ENCODE measurements around the gene FER. TPM values are rescaled to one million over a fixed set of nuclear protein-coding genes. Genes with fewer than 3 reads are reported as not detected.

FER gene
- total and polyA plus RNA-seq, 2 of the 8 experiments (the other 6 are each of a cell fraction or from before 2014, with no cell fraction given): 1.3 to 15.8 TPM

DNA sequence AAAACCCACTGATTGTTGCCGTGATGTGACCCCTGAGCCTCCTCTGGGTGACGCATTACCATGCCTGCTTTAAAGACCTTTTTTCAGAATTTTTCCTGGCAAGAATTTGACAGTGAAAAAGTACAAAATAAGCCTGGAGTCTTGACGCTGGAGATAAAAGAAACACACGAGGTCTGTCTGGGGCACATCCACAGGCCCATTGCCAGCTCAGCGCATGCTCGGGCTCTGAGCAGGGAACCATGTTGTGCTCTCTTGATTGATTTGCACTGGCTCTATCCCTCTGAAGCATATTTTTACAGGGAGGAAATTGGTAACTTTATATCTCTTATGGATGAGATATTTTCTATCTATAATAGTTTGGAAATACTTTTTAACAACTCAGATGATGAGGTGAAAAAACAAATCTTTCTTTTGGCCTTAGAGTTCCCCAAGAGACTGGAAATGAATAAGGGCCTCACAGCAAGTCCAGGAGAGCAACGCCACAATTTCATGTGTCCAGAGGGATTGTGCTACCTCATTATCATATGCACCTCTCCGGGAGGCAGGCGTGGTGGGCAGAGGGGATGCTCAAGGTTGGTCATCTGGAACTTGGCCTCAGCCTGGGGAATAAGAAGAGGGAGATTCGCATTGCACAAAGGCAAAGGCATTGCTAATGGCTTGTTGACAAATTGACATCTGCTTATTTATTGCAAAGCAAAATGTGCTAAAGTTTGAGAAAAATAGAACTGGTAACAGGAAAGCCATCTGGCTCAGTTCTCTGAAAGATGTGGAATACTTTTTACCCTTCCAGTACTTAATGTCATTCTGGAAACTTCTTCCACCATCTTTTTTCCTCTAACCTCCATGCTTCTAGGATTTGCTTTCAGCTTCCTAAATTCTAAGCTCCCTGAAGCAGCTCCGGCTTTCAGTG, 478.3 kb downstream of the FER start:
- no peak overlapping the region for H3K4ac ChIP-seq (replicated peaks; ENCODE audit: insufficient read length, low read depth, low read length)
- DNase-seq (ENCODE audit: low read depth in 1 of 2, low spot score in 2 of 2) (no peak), FAIRE-seq (no peak)
- no peaks in the 10 kb centered on the region for H4K20me1 ChIP-seq (replicated peaks in 1 of 2; ENCODE audit: control insufficient read depth in 1 of 2, insufficient read depth in 2 of 2, low read length in 2 of 2)
- H2AFZ ChIP-seq (ENCODE audit: low read length): no peak overlapping the region
- H3K9ac ChIP-seq (replicated peaks in 1 of 4; ENCODE audit: extremely low read depth in 1 of 4, low read depth in 3 of 4, low read length in 3 of 4): no peak overlapping the region
- H3K4me1 ChIP-seq (replicated peaks in 1 of 4; ENCODE audit: control insufficient read depth in 3 of 4, insufficient read depth in 4 of 4, low read length in 3 of 4): no peaks in the 10 kb centered on the region
- 87% methylated on average over 11 of the region's 11 CpGs; no CpG with 5 or more reads in 1 of the 2 experiments for WGBS, 2 experiments (ENCODE audit: extremely low coverage in 1 of 2, insufficient coverage in 1 of 2, insufficient read length in 1 of 2, insufficient replicate concordance in 2 of 2, low coverage in 1 of 2, low lambda C conversion rate in 2 of 2, missing lambda C conversion rate in 1 of 2)
- no peak overlapping the region for H4K8ac ChIP-seq (ENCODE audit: extremely low read depth, insufficient read depth, low read length)
- no peak overlapping the region for H3K4me3 ChIP-seq (ENCODE audit: extremely low read depth in 1 of 4, insufficient read depth in 2 of 4, low read depth in 3 of 4, low read length in 4 of 4)
- no peaks in the 10 kb centered on the region for H3K27me3 ChIP-seq (replicated peaks in 1 of 4; ENCODE audit: control insufficient read depth in 3 of 4, extremely low read depth in 1 of 4, insufficient read depth in 3 of 4, low read length in 3 of 4)
- H2BK15ac ChIP-seq (ENCODE audit: low read length): no peak overlapping the region
- 0 out of 2 replicates have a peak, but pooled peaks cover 1% of the 10 kb centered on the region for H3K23me2 ChIP-seq (ENCODE audit: low read depth, low read length)
- H3K56ac ChIP-seq (replicated peaks; ENCODE audit: insufficient read length, low read depth, low read length): no peak overlapping the region
- no peak overlapping the region for H3K23ac ChIP-seq (ENCODE audit: insufficient read length)
- H2BK20ac ChIP-seq (ENCODE audit: low read length): no peak overlapping the region
- no peak overlapping the region for H2AK5ac ChIP-seq (ENCODE audit: low read depth, low read length)
- no peak overlapping the region for H4K91ac ChIP-seq (replicated peaks; ENCODE audit: insufficient read length, low read length)
- H2BK5ac ChIP-seq (ENCODE audit: low read depth, low read length): no peak overlapping the region
- no peak overlapping the region for H2BK12ac ChIP-seq (ENCODE audit: low read depth, low read length)
- H3K14ac ChIP-seq (ENCODE audit: insufficient read length): no peak overlapping the region
- ChIA-PET POLR2A (ENCODE audit: partially characterized antibody) (no interaction called here), CTCF (ENCODE audit: partially characterized antibody) (no interaction called here)
- H2BK120ac ChIP-seq (replicated peaks; ENCODE audit: low read depth, low read length): no peak overlapping the region
- H3K79me2 ChIP-seq (ENCODE audit: control insufficient read depth in 1 of 2, insufficient read depth in 2 of 2, low read length in 2 of 2): no peaks in the 10 kb centered on the region
- no peaks in the 10 kb centered on the region for H3K79me1 ChIP-seq (ENCODE audit: low read depth, low read length)
- H3K27ac ChIP-seq (ENCODE audit: low read depth, low read length): no peak overlapping the region
- no peaks in the 10 kb centered on the region for H3K36me3 ChIP-seq (ENCODE audit: control insufficient read depth in 2 of 4, insufficient read depth in 4 of 4, low read length in 3 of 4)
- H4K5ac ChIP-seq (ENCODE audit: insufficient read length, low read depth, low read length): no peak overlapping the region
- no peaks in the 10 kb centered on the region for H3K9me3 ChIP-seq (ENCODE audit: insufficient read depth in 2 of 2, low read depth in 1 of 2, low read length in 1 of 2)
- H3K18ac ChIP-seq (ENCODE audit: extremely low read depth, low read length): no peak overlapping the region
- H3K4me2 ChIP-seq (ENCODE audit: insufficient read depth in 1 of 2, low read depth in 2 of 2, low read length in 2 of 2): no peak overlapping the region
- no peak for TF ChIP-seq SP2 (IDR thresholded peaks at IDR 0.05; ENCODE audit: low read length)
- no peak for TF ChIP-seq HDAC2 (IDR thresholded peaks at IDR 0.05; ENCODE audit: borderline replicate concordance in 1 of 2, low read depth in 2 of 2, low read length in 2 of 2)
- no peak for TF ChIP-seq ATF2 (IDR thresholded peaks at IDR 0.05; ENCODE audit: low read length)
- TF ChIP-seq USF2 (IDR thresholded peaks at IDR 0.05; ENCODE audit: low read length): no peak
- TF ChIP-seq, protein P1, sequence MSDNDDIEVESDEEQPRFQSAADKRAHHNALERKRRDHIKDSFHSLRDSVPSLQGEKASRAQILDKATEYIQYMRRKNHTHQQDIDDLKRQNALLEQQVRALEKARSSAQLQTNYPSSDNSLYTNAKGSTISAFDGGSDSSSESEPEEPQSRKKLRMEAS (IDR thresholded peaks at IDR 0.05): no peak
- TF ChIP-seq PHF8 (conservative IDR thresholded peaks at IDR 0.05; ENCODE audit: low read depth, low read length): no peak
- no peak for TF ChIP-seq TAF7 (optimal IDR thresholded peaks at IDR 0.05; ENCODE audit: borderline replicate concordance, low read depth, low read length)
- TF ChIP-seq CBX8 (IDR thresholded peaks at IDR 0.05; ENCODE audit: borderline replicate concordance, low read depth, low read length): no peak
- no peak for TF ChIP-seq CHD2 (IDR thresholded peaks at IDR 0.05; ENCODE audit: low read length)
